Stimulated activated CD8-positive, alpha-beta memory T cell treated with anti-CD3 and anti-CD28 coated beads, Interleukin-4, amount 100 ng/mL, for 24 hours (primary cell): ENCODE results near the gene GOLIM4.

ENCODE experiments used
- DNase-seq: peaks from one replicate; pipeline ENCODE4 v3.0.0-alpha.2; 2020; ENCODE audit warnings: low read depth

GOLIM4 gene

DNA sequence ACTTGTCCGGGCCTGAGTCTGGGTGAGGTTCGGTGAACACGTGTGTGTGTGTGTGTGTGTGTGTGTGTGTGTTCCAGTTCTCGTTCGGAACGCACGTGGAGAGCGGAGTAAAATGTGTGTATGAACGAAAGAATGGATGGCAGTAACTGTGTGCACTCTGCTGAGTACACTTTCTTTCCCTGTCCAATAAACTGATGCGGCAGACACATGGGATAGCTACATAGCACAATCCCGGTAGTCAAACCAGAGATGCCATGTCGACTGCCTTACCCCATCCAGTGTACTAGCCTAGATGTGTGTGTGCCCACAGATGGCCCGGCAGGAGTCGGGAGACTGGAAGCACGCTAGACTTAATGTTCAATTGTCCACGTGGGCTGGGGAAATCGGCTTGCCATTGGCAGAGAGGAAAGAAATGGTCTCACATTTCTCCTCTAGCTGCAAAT, 507 bp upstream of the GOLIM4 start:
- peak; percentile 7 for DNase-seq

DNA sequence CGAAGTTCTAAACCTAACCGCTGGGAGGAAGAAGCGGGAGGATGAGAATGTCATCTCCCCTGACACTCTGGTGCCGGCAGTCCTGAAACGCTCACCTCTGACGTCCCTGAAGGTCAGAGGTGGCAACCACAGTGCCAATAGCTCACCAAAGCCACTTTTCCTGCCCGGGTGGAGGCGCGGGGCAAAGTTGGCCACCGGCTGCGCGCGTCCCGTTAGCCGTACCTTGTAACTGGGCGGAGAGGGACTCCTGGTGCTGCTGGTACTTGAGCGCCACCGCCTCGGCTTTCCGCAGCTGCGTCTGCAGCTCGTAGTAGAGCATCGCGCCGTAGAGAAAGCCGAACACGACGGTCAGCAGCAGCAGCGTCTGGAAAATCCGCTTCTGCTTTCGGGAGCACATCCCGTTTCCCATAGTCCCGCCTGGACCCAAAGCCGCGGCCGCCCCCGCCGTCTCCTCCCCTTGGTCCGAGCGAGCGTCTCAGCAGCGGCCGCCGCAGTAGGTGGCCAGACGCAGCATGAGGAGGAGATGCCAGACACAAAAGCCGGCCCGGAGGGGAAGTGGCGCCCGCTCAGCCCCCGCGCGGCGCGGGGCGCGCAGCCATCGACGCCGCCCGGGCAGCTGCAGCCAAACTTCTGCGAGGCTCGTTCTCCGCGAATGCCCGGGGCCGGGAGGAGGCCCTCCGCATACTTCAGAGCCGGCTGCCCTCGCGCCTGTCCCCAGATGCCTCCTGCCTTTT, 680 bp downstream of the GOLIM4 start:
- DNase-seq, result peak; percentile 36

DNA sequence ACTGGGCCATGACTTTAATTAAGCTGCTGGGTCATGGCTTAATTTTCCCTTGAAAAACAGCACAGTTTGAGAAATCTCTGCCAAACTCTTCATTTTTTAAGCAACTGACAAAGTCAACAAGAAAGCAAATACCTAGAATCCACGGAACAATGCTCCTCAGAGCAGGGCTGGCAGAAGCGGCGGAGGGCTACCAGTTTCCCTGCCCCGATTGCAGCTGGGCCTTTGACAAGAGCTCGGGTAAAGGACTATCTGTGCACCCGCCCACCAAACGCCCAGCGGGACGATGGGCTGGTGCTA, 1.2 kb downstream of the GOLIM4 start:
- DNase-seq, result no peak

DNA sequence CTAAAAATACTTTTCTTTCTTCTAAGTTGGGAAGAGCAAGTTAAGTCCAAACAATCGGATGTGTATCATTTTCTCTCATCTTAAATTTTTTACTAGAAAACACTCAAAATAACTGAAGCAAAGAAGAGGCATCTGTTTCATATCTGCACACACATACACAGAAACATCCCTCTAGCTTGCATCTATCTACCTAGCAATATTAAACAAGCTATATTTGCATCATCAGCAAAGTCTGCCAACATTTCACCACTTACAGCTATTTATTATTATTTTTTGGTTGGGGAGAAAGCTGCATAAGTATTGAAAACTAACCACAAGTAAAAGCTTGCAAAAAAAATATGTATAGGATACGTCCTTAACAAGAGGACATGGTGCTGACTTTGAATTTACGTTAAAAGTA, 1.9 kb downstream of the GOLIM4 start:
- no peak for DNase-seq

DNA sequence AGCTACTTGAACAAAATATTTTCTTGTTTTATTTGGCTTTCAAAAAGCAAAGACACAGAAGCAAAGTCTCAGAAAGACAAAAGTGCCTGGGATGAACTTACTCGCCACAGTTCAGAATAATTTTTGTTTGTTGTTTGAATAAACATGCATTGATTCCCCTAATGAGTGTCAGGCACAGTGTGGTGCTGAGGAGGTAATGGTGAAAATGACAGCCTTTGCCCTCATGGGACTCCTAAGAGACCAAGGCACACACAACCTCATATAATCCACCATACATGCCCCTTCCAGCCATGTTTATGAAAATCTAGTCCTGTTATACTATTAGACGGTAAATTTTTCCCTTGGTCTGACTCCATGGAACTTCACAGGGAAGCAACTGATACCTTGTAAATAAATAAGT, 2.5 kb downstream of the GOLIM4 start:
- no peak for DNase-seq

DNA sequence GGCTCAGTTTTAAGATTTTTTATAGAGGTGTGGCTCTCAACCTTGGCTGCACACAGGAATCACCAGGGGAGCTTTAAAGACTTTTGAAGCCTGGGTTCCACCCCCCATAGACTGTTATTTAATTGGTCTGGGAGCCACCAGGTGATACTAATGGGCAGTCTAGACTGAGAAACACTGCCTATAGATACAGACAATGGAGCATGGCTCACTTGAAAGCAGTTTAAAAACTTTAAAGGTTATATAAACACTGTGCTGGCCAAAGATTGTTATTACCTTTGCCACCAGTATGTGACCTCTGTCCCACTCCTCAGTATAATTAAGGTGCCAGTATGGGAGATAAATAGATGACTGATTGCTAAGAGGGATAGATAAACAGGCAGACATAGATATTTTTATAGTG, 3.8 kb downstream of the GOLIM4 start:
- no peak for DNase-seq

DNA sequence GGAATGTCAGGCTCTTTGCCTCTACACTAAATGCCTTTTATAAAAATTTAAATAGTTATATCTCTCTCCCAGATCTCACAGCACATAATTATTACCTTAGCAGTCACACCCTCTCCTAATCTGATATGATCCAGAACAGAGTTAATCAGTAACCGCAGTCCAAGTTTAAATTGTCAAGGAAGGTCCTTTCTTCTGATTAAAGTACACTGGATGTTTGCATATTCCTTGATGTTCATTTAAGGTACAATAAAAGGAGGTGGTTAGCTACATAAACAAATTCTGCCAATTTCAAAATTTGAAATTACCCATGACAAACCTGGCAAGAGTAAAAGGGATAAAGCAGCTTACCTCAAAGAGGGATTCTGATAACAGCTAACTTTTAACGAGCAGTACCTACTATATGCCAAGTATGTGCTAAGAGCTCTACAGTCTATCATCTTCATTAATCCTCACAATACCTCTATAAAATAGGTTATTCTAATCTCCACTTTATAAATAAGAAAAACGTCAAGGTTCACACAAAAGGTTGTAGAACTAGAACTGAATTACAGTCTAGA, 4.3 kb downstream of the GOLIM4 start:
- DNase-seq, result no peak

DNA sequence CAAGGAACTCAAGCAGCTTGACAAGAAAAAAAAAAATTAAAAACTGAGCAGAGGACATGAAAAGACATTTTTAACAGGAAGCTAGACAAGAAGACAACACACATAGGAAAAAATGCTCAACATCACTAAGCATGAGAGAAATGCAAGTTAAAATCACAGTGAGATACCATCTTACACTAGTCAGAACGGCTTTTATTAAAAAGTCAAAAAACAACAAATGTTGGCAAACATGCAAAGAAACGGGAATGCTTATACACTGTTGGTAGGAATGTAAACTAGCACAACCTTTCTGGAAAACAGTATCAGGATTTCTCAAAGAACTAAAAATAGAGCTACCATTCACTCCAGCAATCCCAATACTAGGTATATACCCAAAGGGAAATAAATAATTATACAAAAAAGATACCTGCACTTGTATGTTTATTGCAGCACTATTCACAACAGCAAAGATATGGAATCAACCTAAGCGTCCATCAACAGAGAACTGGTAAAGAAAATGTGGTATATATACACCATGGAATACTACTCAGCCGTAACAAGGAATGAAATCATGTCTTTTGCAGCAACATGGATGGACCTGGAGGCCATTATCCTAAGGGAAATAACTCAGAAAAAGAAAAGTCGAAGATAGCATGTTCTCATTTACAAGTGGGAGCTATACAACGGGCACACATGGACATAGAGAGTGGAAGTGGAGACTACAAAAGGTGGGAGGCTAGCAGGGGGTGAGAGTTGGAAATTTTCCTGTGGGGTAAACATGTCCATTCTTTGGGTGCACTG, 5.2 kb downstream of the GOLIM4 start:
- no peak for DNase-seq

DNA sequence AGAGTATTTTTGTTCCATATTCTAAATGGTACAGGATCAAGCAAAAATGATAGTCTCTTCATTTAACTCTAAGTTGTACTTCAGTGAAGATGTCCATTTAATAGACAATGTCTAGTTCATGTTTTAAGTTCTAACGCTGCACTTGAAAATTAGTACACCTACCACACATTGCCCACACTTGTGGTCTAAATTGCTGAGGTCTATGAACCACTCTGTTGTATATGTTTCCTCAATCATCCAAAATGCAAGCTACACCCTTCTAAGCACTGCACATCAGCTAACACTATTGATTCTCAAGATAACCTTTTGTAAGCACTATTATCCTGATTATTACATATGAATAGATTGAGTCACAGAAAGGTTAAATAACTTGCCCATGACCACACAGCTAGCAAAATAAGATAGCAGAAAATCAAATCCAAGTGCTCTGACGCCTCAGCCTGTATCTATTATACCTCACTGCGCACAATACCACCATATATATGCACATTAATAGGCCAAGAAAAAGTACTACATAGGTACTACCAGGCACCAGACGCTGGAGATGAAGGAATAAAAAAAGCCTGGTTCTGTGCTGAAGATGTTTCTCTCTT, 6.4 kb downstream of the GOLIM4 start:
- DNase-seq, result no peak

DNA sequence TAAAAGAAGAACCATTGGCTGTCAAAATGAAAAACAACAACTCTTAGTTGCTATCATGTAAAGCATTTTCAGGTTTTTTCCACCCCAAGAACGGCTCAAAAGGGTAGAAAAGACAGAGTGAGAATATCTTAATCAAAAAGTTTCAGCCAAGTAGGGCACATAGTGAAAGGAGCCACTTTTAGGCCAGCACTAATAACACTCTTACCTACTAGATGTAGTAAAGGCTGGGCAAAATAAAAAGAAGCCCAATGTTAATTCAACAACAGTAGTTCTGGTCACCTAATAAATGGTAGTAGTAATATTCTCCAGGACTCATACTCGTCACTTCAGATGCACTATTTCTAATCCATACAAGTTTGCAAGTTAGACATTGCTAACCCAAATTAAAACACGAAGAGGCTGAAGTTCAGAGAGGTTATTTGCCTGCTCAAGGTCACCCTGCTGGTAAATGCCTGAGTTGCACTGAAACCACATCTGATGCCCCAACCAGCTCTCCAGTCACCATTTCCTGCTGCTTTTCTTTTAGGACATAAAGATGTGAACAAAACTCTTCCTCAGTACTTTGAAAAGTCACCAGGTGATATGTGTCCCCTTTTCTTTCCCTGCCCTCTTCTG, 7.5 kb downstream of the GOLIM4 start:
- no peak for DNase-seq

DNA sequence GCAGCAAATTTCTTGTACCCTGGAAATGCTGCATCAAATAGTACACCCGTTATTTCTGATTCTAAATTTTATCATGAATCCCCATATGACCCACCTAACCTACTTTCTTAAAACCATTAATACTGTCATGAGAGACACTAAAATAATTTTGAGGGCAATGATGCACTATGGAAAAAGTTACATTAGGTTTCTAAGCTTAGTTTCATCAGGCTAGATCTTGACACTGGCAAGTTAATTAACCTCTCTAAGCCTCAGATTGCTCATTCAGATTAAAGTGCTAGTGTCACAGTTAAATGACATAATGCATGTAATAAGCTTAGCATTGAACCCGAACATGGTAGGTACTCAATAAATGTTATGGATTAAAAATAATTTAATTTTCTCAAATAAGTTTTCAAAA, 8.2 kb downstream of the GOLIM4 start:
- no peak for DNase-seq

DNA sequence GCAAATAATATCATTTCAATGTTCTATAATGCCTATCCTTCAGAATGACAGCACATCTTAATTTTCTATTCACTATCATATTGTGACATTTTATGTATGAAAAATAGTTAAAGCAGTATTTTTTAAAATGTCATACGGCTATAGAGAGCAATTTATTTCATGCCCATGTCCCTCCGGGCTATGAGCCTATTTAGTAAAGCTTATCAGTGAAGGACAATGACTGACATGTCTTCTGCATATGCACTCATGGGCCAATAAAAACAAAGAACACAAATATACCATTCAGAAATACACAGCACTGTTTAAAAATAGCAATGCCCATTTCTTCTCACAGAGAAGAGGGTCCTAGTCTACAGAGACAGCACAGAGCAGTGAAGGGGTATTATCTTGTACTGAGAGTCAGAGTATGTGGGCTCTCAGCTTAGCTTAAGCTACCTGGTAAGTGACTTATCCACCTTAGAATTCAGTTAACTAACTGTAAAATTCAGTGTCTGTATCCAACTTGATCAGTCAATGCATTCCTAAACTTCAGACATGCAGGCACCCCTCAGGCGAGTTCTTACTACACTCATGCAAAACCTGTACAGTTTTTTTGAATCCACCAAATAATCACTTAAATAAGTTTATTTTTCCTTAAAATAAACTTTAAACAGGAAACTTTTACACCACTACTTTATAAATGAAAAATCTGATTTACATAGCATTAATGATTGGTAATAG, 9.0 kb downstream of the GOLIM4 start:
- no peak for DNase-seq

DNA sequence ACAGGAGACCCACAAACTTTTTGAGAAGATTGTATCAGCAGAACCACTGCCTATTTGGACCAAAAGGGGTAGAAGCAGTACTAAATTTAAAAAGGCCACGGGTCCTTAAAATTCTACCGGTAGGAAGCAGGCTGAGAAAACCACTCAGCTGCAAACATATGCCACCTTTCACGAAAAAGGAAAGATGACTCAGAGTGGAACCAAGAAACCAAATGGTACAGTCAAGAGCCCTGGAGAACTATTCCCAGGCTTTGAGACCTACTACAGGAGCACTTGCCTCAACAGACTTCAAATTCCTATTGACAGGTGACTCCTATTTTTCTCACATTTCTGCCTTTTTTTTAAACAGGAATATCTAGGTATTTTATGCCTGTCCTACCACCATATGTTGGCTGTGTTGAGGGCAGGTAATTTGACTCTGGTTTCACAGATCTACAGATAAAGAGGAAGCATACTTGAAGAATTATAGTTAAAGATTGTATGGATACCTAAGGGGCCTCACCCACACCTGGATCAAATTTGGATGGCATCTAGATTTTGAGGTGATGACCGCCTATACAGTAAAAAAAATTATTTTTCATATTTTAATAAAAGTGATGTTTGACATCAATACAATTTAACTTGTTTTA, 10.1 kb downstream of the GOLIM4 start:
- no peak for DNase-seq

DNA sequence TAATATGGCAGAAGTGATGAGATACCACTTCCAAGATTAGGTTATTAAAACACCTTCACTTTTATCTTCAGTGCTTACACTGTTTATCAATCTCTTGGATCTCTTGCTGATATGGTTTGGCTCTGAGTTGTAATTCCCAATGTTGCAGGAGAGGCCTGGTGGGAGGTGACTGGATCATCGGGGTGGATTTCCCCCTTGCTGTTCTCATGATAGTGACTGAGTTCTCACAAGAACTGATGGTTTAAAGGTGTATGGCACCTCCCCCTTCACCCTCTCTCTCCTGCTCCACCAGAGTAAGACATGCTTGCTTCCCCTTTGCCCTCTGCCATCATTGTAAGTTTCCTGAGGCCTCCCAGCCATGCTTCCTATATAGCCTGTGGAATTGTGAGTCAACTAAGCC, 11.8 kb downstream of the GOLIM4 start:
- DNase-seq, result no peak

DNA sequence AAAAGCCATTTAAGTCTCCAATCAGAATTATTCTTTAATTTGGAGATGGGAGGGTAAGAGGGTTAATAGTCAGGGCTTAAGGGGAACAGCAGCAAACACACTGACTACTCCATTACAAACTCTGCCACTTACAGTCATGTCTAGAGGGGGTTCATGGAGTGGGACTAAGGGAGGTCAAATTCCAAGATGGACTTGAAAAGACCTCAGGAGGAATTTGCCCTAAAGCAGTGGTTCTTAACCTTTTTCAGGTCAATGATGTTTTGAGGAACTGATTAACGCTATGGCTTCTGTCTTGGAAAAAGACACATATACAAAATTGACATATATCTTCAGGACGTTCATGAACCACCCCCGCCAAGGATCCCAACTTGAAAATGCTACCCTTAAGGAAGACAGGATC, 13.9 kb downstream of the GOLIM4 start:
- DNase-seq, result no peak

DNA sequence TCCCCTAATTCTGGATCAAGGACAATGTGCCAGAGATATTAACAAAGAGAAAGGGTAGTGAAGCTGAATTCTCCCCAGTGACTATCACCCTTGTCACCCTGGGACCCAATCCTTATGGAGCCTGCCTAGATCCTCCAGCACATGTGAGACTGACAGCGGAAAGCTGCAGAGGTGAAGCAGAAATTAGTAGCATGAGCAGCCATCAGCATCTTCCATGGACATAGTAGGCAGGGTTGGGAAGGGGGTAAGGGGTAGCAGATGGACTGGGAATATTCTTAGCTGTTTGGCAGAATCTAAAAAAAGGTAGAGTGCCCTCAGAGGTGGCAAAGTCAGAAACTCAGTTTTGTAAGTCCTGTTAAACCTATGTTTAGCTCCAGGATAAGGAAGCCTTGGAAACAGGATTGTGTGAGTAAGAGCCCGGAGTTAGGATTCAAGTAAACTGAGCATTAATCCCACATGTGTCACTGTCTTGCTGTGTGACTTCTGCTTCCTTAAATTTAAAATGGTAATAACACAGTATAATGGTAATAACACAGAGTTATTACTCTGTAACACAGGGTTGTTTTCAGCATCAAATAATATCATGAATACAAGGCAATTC, 14.5 kb downstream of the GOLIM4 start:
- no peak for DNase-seq

DNA sequence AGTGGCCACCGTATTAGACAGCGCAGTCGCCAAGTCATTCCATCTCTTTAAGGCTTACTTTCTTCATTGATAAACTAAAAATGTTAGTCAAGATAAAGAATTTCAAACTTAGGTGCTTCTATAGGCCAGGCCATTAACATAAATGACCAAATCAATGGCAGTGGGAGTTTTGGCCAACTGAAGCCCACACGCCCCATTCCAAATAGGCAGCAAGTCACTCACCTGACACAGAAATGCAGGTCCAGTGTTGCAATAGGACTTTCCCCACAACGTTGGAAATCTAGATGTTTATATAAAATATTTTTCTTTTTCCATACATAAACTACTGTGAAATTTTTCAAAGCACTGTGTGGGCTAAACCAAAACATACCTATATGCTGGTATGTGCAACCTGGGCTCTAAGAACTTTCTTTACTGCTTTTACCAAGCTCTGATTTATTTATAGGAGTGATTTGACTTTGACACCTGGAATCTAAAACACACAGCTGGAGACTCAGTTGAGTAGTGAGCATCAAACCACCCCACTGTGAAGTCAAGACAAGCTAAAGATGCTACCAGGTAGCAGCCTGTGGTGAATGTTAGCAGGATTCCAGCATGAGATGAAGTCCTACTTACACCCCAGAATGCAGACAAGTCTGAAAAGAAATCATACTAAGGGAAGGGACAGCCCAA, 15.1 kb downstream of the GOLIM4 start:
- DNase-seq, result no peak

DNA sequence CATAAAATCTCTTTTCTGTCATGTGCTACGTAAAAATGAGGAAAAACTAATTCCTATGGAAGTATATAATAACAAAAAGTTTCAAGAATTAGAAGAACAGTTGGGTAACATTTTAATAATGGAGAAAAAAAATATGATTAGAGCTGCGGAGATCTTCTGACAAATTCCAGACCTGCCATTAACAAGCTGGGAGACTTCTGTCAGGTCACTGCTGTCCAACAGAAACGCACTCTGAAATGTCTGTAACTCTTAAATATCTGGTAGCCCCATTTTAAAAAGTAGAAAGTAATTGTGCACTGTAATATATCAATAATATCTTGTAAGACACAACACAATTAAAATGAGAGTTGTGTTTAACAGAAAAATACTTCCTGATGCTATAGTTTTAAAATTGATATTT, 15.7 kb downstream of the GOLIM4 start:
- DNase-seq, result no peak

DNA sequence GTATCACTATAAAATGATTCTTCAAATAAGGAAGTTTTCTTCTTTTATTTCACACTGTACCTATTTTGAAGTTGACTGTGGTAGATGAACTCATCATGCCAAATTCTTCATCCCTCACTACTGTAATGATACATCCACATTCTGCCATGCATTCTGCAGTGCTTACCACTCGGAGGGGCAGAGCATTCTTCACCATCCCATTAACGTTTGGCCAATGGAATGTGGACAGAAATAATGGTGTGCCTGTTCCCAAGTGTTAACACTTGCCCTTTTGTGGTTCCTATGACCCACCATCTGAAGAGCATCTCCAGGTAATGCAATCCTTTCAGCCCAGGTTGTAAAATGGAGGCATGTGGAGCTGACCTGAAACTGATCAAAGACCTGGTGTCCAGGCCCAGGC, 18.6 kb downstream of the GOLIM4 start:
- no peak for DNase-seq

DNA sequence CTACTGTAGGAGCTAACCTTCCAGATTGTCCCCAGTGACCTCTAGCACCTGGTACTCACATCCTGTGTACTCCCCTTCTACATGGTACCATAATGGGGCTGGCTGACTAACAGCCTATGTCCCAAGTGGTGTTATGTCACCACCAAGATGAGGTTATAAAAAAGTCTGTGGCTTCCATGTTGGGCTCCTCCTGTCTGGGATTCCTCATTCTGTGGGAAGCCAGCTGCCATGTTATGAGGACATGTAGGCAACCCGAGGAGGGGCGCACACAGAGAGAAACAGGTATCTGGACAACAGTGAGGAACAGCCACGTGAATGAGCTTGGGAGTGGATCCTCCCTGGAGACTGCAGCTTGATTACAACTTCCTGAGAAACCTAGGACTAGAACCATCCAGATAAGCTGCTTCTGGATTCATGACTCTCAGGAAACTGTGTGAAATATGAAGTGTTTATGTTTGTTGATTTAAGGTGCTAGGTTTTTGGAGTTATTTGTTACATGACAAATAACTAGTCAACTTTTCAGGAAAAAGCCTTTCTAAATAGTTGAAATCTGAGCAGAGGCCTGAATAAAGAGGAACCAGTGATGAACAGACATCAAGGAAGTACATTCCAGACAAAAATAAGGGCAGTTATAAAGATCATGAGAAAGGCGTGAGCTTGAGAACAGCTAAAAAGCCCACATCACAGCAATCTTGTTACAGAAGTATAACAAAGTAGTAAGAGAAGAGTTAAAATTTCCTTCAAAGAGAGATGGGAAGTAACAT, 21.7 kb downstream of the GOLIM4 start:
- no peak for DNase-seq
